GM10847 (cell line): ENCODE data around the gene DNAH1.

Experiments used
- POLR2A ChIP-seq: IDR thresholded peaks from 2 replicates; pipeline ENCODE4 v1.6.1; 2011; ENCODE audit not compliant: insufficient read length; ENCODE audit errors: extremely low read depth

The DNAH1 gene

GRCh38 chr3:52395503-52395865 is 79.4 kb downstream of the DNAH1 start:
- TF ChIP-seq POLR2A, result no peak

GRCh38 chr3:52396011-52396906 is 80.1 kb downstream of the DNAH1 start:
- no peak for TF ChIP-seq POLR2A

- TF ChIP-seq POLR2A, result no peak
These were observed 80.9 kb downstream of the DNAH1 start for GRCh38 chr3:52396907-52397591.

GRCh38 chr3:52397676-52398399 is 81.7 kb downstream of the DNAH1 start:
- no peak for TF ChIP-seq POLR2A

GRCh38 chr3:52398670-52399081 is 82.6 kb downstream of the DNAH1 start:
- no peak for TF ChIP-seq POLR2A

- no peak for TF ChIP-seq POLR2A
These were observed 83.0 kb downstream of the DNAH1 start for GRCh38 chr3:52399131-52399530.

- no peak for TF ChIP-seq POLR2A
These were observed 83.5 kb downstream of the DNAH1 start for GRCh38 chr3:52399593-52399992.

GRCh38 chr3:52400275-52400793 is 84.2 kb downstream of the DNAH1 start:
- no peak for TF ChIP-seq POLR2A

GRCh38 chr3:52401021-52401420 is 84.9 kb downstream of the DNAH1 start:
- TF ChIP-seq POLR2A, result no peak

GRCh38 chr3:52401551-52401950 is 85.4 kb downstream of the DNAH1 start:
- no peak for TF ChIP-seq POLR2A

- no peak for TF ChIP-seq POLR2A
These were observed 86.0 kb downstream of the DNAH1 start for GRCh38 chr3:52402101-52402521.

GRCh38 chr3:52402706-52403270 is 86.7 kb downstream of the DNAH1 start:
- no peak for TF ChIP-seq POLR2A

GRCh38 chr3:52403271-52403841 is 87.2 kb downstream of the DNAH1 start:
- TF ChIP-seq POLR2A, result no peak

- no peak for TF ChIP-seq POLR2A
These were observed 87.8 kb downstream of the DNAH1 start for GRCh38 chr3:52403955-52404354.

GRCh38 chr3:52404391-52404790 is 88.3 kb downstream of the DNAH1 start:
- TF ChIP-seq POLR2A, result no peak

GRCh38 chr3:52405066-52405465 is 88.9 kb downstream of the DNAH1 start:
- TF ChIP-seq POLR2A, result no peak
